Measurements from ENCODE around the gene XYLT1. TPM values are rescaled to one million over a fixed set of nuclear protein-coding genes. Genes with fewer than 3 reads are reported as not detected.
A peak's percentile ranks its signal among the peaks of the same experiment; 100 is the strongest.

Gene XYLT1
- total RNA-seq, 4 donors from 2014 or later, result 5.6 to 14.9 (median 10.8) TPM

DNA sequence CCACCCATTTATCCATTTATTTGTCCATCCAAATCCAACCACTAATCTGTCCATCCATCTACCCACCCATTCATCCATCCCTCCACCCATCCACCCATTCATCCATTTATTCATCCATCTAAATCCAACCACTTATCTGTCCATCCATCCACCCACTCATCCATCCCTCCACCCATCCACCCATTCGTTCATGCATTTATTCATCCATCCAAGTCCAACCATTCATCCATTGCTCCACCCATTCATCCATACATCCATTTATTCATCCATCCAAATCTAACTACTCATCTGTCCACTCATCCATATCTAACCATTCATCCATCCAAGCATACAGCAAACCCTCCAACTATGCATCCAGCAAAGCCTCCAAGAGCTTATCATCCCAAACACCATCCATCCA lies 267.3 kb downstream of the XYLT1 start:
- no peaks in the 10 kb centered on the region for H3K36me3 ChIP-seq
- TF ChIP-seq, protein P1, sequence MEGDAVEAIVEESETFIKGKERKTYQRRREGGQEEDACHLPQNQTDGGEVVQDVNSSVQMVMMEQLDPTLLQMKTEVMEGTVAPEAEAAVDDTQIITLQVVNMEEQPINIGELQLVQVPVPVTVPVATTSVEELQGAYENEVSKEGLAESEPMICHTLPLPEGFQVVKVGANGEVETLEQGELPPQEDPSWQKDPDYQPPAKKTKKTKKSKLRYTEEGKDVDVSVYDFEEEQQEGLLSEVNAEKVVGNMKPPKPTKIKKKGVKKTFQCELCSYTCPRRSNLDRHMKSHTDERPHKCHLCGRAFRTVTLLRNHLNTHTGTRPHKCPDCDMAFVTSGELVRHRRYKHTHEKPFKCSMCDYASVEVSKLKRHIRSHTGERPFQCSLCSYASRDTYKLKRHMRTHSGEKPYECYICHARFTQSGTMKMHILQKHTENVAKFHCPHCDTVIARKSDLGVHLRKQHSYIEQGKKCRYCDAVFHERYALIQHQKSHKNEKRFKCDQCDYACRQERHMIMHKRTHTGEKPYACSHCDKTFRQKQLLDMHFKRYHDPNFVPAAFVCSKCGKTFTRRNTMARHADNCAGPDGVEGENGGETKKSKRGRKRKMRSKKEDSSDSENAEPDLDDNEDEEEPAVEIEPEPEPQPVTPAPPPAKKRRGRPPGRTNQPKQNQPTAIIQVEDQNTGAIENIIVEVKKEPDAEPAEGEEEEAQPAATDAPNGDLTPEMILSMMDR (IDR thresholded peaks at IDR 0.05), result no peak
- no peak for TF ChIP-seq POLR2A (IDR thresholded peaks at IDR 0.05)
- H3K4me3 ChIP-seq (replicated peaks in 1 of 3), result no peak overlapping the region
- WGBS, 2 donors, result 82 to 86% methylated on average over 1 of the region's 1 CpG
- peaks cover 9 to 12% of the 10 kb centered on the region in 2 donors for H3K4me1 ChIP-seq
- no peaks in the 10 kb centered on the region for H3K9me3 ChIP-seq
- H3K27me3 ChIP-seq, result no peaks in the 10 kb centered on the region
- no peak overlapping the region for H3K27ac ChIP-seq
- intact Hi-C loops (cut with DNase I), result no loop called here
- DNase-seq, result no peak

DNA sequence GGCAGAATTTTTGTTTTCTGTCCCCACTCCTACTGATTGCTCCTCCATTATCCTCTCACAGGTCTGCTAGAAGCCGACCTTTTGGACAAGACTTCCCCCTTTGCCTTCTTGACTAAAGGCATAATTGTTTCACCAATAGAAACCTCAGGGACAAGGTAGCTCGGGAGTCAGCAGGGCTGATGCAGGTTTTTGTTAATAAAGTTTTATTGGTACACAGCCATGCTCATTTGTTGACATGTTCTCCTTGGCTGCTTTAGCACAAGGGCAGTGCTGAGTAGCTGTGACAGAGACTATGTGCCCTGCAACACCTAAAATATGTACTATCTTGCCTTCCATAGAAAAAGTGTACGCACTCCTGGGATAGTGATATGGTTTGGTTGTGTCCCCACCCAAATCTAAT lies 271.6 kb downstream of the XYLT1 start:
- TF ChIP-seq, protein P1 (IDR thresholded peaks at IDR 0.05), result no peak
- TF ChIP-seq POLR2A (IDR thresholded peaks at IDR 0.05), result no peak
- no peak for DNase-seq
- Histone ChIP-seq H3K27ac (no peak overlapping the region), H3K4me3 (replicated peaks in 1 of 3) (no peak overlapping the region), H3K9me3 (no peaks in the 10 kb centered on the region), H3K27me3 (no peaks in the 10 kb centered on the region), H3K36me3 (peaks cover 0 to 5% of the 10 kb centered on the region in 2 donors), H3K4me1 (no peaks in the 10 kb centered on the region)
- intact Hi-C loops (cut with DNase I), result no loop called here
- 95 to 99% methylated on average over 3 of the region's 3 CpGs for WGBS, 2 donors

DNA sequence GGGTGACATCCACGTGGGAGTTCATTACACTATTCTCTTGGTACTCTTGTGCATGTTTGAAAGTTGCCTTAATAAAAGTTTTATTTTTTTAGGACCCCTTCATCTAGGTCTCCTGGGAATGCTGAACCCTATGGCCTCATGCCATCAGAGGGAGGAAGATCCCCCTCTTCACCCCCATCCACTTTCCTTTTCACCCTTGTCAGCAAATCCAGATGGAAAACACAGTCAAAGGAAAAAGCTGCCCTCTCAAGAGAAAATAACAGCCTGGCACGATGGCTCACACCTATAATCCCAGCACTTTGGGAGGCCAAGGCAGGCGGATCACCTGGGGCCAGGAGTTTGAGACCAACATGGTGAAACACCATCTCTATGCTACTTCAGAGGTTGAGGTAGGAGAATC lies 274.2 kb downstream of the XYLT1 start:
- WGBS, 2 donors, result 80 to 88% methylated on average over 3 of the region's 3 CpGs
- Histone ChIP-seq H3K27ac (no peak overlapping the region), H3K9me3 (no peaks in the 10 kb centered on the region), H3K4me3 (replicated peaks in 1 of 3) (no peak overlapping the region), H3K27me3 (no peaks in the 10 kb centered on the region), H3K36me3 (peaks cover 0 to 5% of the 10 kb centered on the region in 2 donors), H3K4me1 (no peaks in the 10 kb centered on the region)
- TF ChIP-seq, protein P1 (IDR thresholded peaks at IDR 0.05), result no peak
- no peak for TF ChIP-seq POLR2A (IDR thresholded peaks at IDR 0.05)
- DNase-seq, result no peak
- intact Hi-C loops (cut with DNase I), result no loop called here

DNA sequence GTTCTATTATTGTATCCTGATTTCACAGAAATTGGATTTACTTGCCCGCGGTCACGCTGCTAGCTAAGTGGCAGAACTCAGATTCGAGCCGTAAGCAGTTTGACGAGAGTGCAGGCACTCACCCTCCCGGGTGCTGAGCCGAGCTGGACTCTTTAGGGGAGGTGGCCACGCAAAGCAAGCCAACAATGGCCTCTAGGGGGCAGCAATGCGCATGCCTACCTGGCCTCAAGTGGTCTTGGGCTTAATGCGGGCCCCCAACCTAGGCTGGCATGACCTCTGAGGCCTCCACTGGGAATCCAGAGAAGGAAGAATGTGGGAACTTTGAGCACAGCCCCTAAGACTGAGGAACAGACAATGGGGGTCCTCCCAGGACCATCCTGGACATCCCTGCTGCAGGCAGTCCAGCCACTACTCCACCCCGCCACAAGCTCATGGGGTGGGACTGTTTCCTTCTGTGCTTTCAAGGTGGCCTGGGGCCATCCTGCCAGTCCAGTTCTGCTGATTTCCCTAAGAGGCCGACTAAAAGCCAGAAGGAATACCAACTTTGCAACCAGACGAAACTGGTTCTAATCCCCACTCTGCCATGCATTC lies 276.5 kb downstream of the XYLT1 start:
- no peak overlapping the region for H3K4me3 ChIP-seq (replicated peaks in 1 of 3)
- H3K27ac ChIP-seq, result no peak overlapping the region
- H3K4me1 ChIP-seq, result no peaks in the 10 kb centered on the region
- H3K36me3 ChIP-seq, result peaks cover 0 to 5% of the 10 kb centered on the region in 2 donors
- no peaks in the 10 kb centered on the region for H3K27me3 ChIP-seq
- TF ChIP-seq, protein P1 (IDR thresholded peaks at IDR 0.05), result peak; percentile 32 to 72 (median 44)
- no peak for TF ChIP-seq POLR2A (IDR thresholded peaks at IDR 0.05)
- WGBS, 2 donors, result 51 to 54% methylated on average over 12 of the region's 14 CpGs
- DNase-seq, result peak; percentile 52 to 59
- intact Hi-C loops (cut with DNase I), result loop anchor here (5.0 kb wide), 1 partner anchor 273 kb away; no protein-coding TSS in a partner anchor
- no peaks in the 10 kb centered on the region for H3K9me3 ChIP-seq

DNA sequence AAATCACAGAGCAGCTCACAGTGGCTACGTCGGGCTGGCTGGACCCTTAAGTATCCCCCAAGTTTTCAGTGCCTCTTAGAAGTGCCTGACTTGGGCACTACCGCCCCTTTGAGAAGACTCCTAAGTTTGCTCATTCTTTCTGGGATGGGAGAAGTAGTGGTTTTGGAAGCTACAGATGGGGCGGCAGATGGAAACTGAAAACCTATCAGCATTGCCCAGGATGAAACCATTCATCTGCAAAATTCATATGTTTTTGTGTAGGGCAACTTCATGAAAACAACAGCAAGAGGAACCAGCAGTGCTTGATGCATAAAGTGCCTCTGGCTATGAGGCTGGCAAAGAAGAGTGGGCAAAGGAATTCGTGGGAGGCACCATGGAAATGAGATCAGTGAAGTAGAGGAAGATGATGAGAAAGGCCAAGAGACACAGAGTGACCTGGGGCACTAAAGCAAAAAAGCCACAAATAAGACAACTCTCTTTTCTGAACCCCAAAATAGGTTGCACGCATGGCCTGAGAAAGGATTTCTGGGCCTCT lies 277.1 kb downstream of the XYLT1 start:
- Histone ChIP-seq H3K27ac (no peak overlapping the region), H3K4me1 (no peaks in the 10 kb centered on the region), H3K36me3 (peaks cover 0 to 5% of the 10 kb centered on the region in 2 donors), H3K4me3 (replicated peaks in 1 of 3) (no peak overlapping the region), H3K9me3 (no peaks in the 10 kb centered on the region), H3K27me3 (no peaks in the 10 kb centered on the region)
- DNase-seq, result no peak
- no peak for TF ChIP-seq POLR2A (IDR thresholded peaks at IDR 0.05)
- intact Hi-C loops (cut with DNase I), result loop anchor here (5.0 kb wide), 1 partner anchor 274 kb away; no protein-coding TSS in a partner anchor
- WGBS, 2 donors, result 87 to 89% methylated on average over 6 of the region's 6 CpGs

Measured in thyroid gland (tissue), 4 donors.